K562 (cell line): ENCODE measurements around the gene CWC22. TPM values are rescaled to one million over a fixed set of nuclear protein-coding genes. Genes with fewer than 3 reads are reported as not detected.

Experiments
- ATAC-seq: fragments of 200-7000 bp; cut with Tn5 transposase; 3 replicates; pipeline ENCODE4 v1.9.1; 2020; ENCODE audit warnings: moderate library complexity
- BruUV-seq: library from RNA; stranded (reverse); fragments of 400-500 nt; replicated peaks from 2 replicates; lab custom pipeline; 2021; lab: Mats Ljungman, UMichigan
- CTCF ChIA-PET: fragments of 300-600 bp; formaldehyde crosslinking; extraction: SDS; loops from one replicate; lab custom pipeline; 2021; ENCODE audit warnings: low intra/inter-chr PET ratio; lab: Yijun Ruan, JAX
- POLR2A ChIA-PET: fragments of 300-600, 350-650 bp; sonication (Branson Sonifier 250); formaldehyde crosslinking; extraction: SDS; loops from one replicate; lab custom pipeline; 2021; ENCODE audit warnings: antibody characterized with exemption, inconsistent platforms; lab: Yijun Ruan, JAX
- DNase-seq, 4 experiments: peaks; one replicate each; pipeline versions ENCODE4 v3.0.0 to v3.0.0-alpha.2; 2011 to 2018; ENCODE audit warnings: low spot score in 3 of 4, mixed read lengths in 3 of 4; ENCODE audit errors: extremely low read depth in 1 of 4
- FAIRE-seq: peaks from 2 replicates; lab custom pipeline; 2011; peaks lifted over from hg19 to GRCh38; lab: Jason Lieb, UNC
- H2AFZ ChIP-seq: 2 replicates; pipeline ENCODE4 v1.6.0; 2011; ENCODE audit warnings: low read depth, low read length, control low read depth, inconsistent platforms
- H3K27ac ChIP-seq: fragments of 200-600 bp; 3 replicates; pipeline ENCODE4 v1.8.0; 2011; ENCODE audit warnings: low read depth, mild to moderate bottlenecking, control low read depth, inconsistent platforms, low read length, moderate library complexity, mixed read lengths; ENCODE audit errors: extremely low read depth
- H3K27me3 ChIP-seq, 2 experiments: fragments of 300-600 bp in 1 of 2; 2 replicates in 1 of 2; 3 replicates in 1 of 2; pipeline versions ENCODE4 v1.6.0 to v1.8.0; 2011; ENCODE audit warnings: inconsistent platforms in 2 of 2, low read length in 2 of 2, mild to moderate bottlenecking in 1 of 2, mixed read lengths in 1 of 2, moderate library complexity in 1 of 2; ENCODE audit not compliant: control insufficient read depth in 2 of 2, insufficient read depth in 2 of 2
- H3K36me3 ChIP-seq: fragments of 300-600 bp; 3 replicates; pipeline ENCODE4 v1.8.0; 2011; ENCODE audit warnings: mild to moderate bottlenecking, low read length, inconsistent platforms; ENCODE audit not compliant: control insufficient read depth, insufficient read depth
- H3K4me1 ChIP-seq, 2 experiments: fragments of 200-600 bp in 1 of 2; replicated peaks in 1 of 2; 2 replicates in 1 of 2; 3 replicates in 1 of 2; pipeline versions ENCODE4 v1.5.1 to v1.8.0; 2011; ENCODE audit warnings: inconsistent platforms in 2 of 2, low read length in 2 of 2, mild to moderate bottlenecking in 1 of 2, mixed read lengths in 1 of 2, moderate library complexity in 1 of 2; ENCODE audit not compliant: control insufficient read depth in 2 of 2, insufficient read depth in 2 of 2
- H3K4me2 ChIP-seq: 2 replicates; pipeline ENCODE4 v1.6.1; 2011; ENCODE audit warnings: low read length, control low read depth, inconsistent platforms, mixed read lengths; ENCODE audit not compliant: insufficient read depth
- H3K4me3 ChIP-seq: fragments of 200-600 bp; sonication (generic), shearing (Covaris generic); 2 replicates; pipeline ENCODE4 v1.5.1; 2016; ENCODE audit warnings: control low read depth, inconsistent platforms
- H3K79me2 ChIP-seq: fragments of 200-600 bp; 3 replicates; pipeline ENCODE4 v1.8.0; 2011; ENCODE audit warnings: low read length, inconsistent platforms; ENCODE audit not compliant: control insufficient read depth, insufficient read depth
- H3K9ac ChIP-seq, 2 experiments: 2 replicates each; pipeline versions ENCODE4 v1.6.0 to v1.6.1; 2011; ENCODE audit warnings: low read depth in 2 of 2, low read length in 2 of 2, control low read depth in 1 of 2, inconsistent platforms in 1 of 2, mild to moderate bottlenecking in 1 of 2, mixed read lengths in 1 of 2; ENCODE audit not compliant: insufficient read depth in 1 of 2
- H3K9me1 ChIP-seq: one replicate; pipeline ENCODE4 v1.6.0; 2011; ENCODE audit warnings: inconsistent platforms, mild to moderate bottlenecking, low read length, moderate library complexity; ENCODE audit not compliant: control insufficient read depth, insufficient read depth
- H3K9me3 ChIP-seq: replicated peaks from 2 replicates; pipeline ENCODE4 v1.5.1; 2011; ENCODE audit warnings: low read depth, low read length, inconsistent platforms; ENCODE audit not compliant: control insufficient read depth, insufficient read depth
- H4K20me1 ChIP-seq: replicated peaks from 2 replicates; pipeline ENCODE4 v1.6.1; 2011; ENCODE audit warnings: low read length, inconsistent platforms, mixed read lengths; ENCODE audit not compliant: control insufficient read depth, insufficient read depth
- CBX2 ChIP-seq: fragments of 200-600 bp; sonication (generic); IDR thresholded peaks from one replicate; pipeline ENCODE4 v1.6.1; 2012; ENCODE audit warnings: mild to moderate bottlenecking, low read length, inconsistent platforms; ENCODE audit not compliant: insufficient read depth, poor library complexity, severe bottlenecking
- TAF9B ChIP-seq: fragments of 450-650 bp; IDR thresholded peaks from 2 replicates; pipeline ENCODE4 v1.6.1; 2018; ENCODE audit warnings: mild to moderate bottlenecking; ENCODE audit not compliant: partially characterized antibody
- TOE1 ChIP-seq, 2 experiments: fragments of 450-650 bp in 1 of 2; sonication (generic) in 1 of 2; formaldehyde crosslinking in 1 of 2; IDR thresholded peaks; 2 replicates each; pipeline versions ENCODE4 v1.7.1 to v1.8.0; 2016 to 2022; ENCODE audit warnings: borderline replicate concordance in 2 of 2, mild to moderate bottlenecking in 2 of 2, antibody characterized with exemption in 1 of 2, inconsistent platforms in 1 of 2, low read depth in 1 of 2, missing genetic modification reagents in 1 of 2, moderate library complexity in 1 of 2
- ZBED1 ChIP-seq: IDR thresholded peaks from 2 replicates; pipeline ENCODE4 v1.6.1; 2014
- ZKSCAN1 ChIP-seq: fragments of 150-350 bp; IDR thresholded peaks from 2 replicates; pipeline ENCODE4 v1.6.1; 2016; ENCODE audit warnings: low read depth, low read length
- ZNF263 ChIP-seq: sonication (generic); formaldehyde crosslinking; IDR thresholded peaks from 2 replicates; pipeline ENCODE4 v1.8.0; 2022; ENCODE audit warnings: mild to moderate bottlenecking, missing genetic modification reagents, borderline replicate concordance
- ZNF740 ChIP-seq, 3 experiments: fragments of 200-800 bp in 1 of 3; sonication (Bioruptor generic) in 1 of 3; sonication (generic) in 1 of 3; formaldehyde crosslinking in 1 of 3; IDR thresholded peaks; 2 replicates each; pipeline versions ENCODE4 v1.6.1 to v1.8.0; 2016 to 2022; ENCODE audit warnings: mild to moderate bottlenecking in 2 of 3, missing compliant biosample characterization in 2 of 3, missing genetic modification characterization in 2 of 3, missing genetic modification reagents in 1 of 3
- WGBS: fragments of 100-300 bp; shearing (Covaris generic); methylation state at CpG from one replicate; pipeline ENCODE4 v1.1.6; 2016; ENCODE audit warnings: low coverage, mixed read lengths; ENCODE audit not compliant: insufficient coverage; ENCODE audit errors: missing lambda C conversion rate; 5-methylcytosine and 5-hydroxymethylcytosine counted together
- in situ Hi-C: fragments of 300-500 bp; cut with MboI; formaldehyde crosslinking; loops from 4 replicates; pipeline ENCODE4 v1.15.0; 2018; ENCODE audit warnings: inconsistent platforms, mixed read lengths
- intact Hi-C: fragments of 100-400 bp; cut with micrococcal nuclease; formaldehyde crosslinking; loops from 2 replicates; pipeline ENCODE4 v1.14.2; 2022
- polyA plus RNA-seq, 8 experiments: library from polyadenylated mRNA; depleted of rRNA in 4 of 8; stranded (reverse) in 5 of 8; unstranded in 3 of 8; fragments of >200 nt; fragmentation: Nextera tagmentation in 2 of 8; fragmentation: Illumina TruSeq in 1 of 8; extraction: Ambion mirVana in 2 of 8; extraction: Trizol in 1 of 8; gene quantifications; 2 replicates each; pipeline versions ENCODE4 v1.2.1 to v1.2.3, GENCODE V29; 2011 to 2014; ENCODE audit warnings: inconsistent platforms in 1 of 8, missing spikeins in 1 of 8
- total RNA-seq, 7 experiments: library from RNA; depleted of rRNA in 6 of 7; stranded (reverse); fragments of >200 nt in 6 of 7; fragmentation: Illumina TruSeq in 2 of 7; extraction: Trizol in 2 of 7; gene quantifications; 2 replicates each; pipeline versions ENCODE4 v1.2.1 to v1.2.3, GENCODE V29; 2011 to 2021; ENCODE audit warnings: low replicate concordance in 1 of 7
- TF ChIP-seq, protein P1 (sequence below): IDR thresholded peaks from 2 replicates; pipeline ENCODE4 v1.6.1; 2011; ENCODE audit not compliant: insufficient read length; ENCODE audit errors: extremely low read depth

CWC22 gene
- total and polyA plus RNA-seq, 9 of the 15 experiments (the other 6 are each of a cell fraction or from before 2014, with no cell fraction given), result 14.5 to 54.2 (median 36.7) TPM

DNA sequence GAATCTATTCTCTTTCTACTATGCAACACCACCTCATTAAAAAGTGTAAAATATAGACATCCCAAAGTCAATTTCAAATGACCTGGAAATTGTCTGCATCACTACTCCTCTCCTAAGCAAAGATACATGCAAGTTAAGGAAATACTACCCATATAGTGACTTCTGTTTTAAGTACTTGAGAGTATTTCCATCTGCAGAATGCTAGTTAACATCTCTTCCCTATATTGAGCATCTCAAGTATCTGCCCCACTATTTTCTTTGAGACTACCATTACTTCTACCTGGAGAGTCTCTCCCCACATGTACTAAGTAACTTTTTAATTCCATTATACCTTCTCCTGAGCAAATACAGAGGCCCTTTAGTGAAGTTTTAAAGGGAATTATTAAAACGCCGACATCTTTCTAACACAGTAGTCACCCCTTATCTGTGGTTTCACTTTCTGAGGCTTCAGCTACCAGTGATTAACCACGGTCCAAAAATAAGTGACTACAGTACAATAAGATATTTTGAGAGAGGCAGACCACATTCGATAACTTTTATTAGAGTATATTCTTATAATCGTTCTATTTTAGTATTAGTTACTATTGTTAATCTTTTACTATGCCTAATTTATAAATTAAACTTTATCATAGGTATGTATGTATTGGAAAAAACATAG, 21.8 kb downstream of the CWC22 start:
- BruUV-seq, result no TSS peak
- 84% methylated on average over 5 of the region's 5 CpGs for WGBS
- ChIA-PET POLR2A (no interaction called here), CTCF (no interaction called here)
- H2AFZ ChIP-seq, result no peak overlapping the region
- H3K4me3 ChIP-seq, result no peak overlapping the region
- intact Hi-C loops, result no loop called here
- H4K20me1 ChIP-seq, result no peaks in the 10 kb centered on the region
- in situ Hi-C loops, result no loop called here
- no peak for ATAC-seq
- H3K36me3 ChIP-seq, result peaks cover 83% of the 10 kb centered on the region
- H3K9ac ChIP-seq, result no peak overlapping the region
- H3K79me2 ChIP-seq, result peaks cover 5% of the 10 kb centered on the region; the same call in 2 of the 3 replicates
- no peak for TF ChIP-seq ZNF740 (CRISPR knock-in tag; IDR thresholded peaks at IDR 0.05)
- TF ChIP-seq ZNF740 (tag; IDR thresholded peaks at IDR 0.05), result no peak
- TF ChIP-seq ZKSCAN1, result no peak
- TF ChIP-seq TOE1 (IDR thresholded peaks at IDR 0.05; ENCODE audit: borderline replicate concordance), result no peak
- TF ChIP-seq TOE1 (CRISPR knock-in tag; IDR thresholded peaks at IDR 0.05; ENCODE audit: borderline replicate concordance, low read depth), result no peak
- TF ChIP-seq, protein P1, sequence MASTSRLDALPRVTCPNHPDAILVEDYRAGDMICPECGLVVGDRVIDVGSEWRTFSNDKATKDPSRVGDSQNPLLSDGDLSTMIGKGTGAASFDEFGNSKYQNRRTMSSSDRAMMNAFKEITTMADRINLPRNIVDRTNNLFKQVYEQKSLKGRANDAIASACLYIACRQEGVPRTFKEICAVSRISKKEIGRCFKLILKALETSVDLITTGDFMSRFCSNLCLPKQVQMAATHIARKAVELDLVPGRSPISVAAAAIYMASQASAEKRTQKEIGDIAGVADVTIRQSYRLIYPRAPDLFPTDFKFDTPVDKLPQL, result no peak
- no peak for TF ChIP-seq ZBED1
- TF ChIP-seq TAF9B, result no peak
- TF ChIP-seq ZNF263 (CRISPR knock-in tag), result no peak
- no peak for TF ChIP-seq CBX2
- H3K9me3 ChIP-seq, result no peaks in the 10 kb centered on the region
- no peak for FAIRE-seq
- H3K9me1 ChIP-seq, result no peaks in the 10 kb centered on the region
- no peaks in the 10 kb centered on the region for H3K27me3 ChIP-seq
- no peak overlapping the region for H3K27ac ChIP-seq
- H3K4me2 ChIP-seq, result no peak overlapping the region
- no peak for DNase-seq
- H3K4me1 ChIP-seq, result no peaks in the 10 kb centered on the region
